T1000 (cell line): ENCODE data around the gene RND1.
"Not testable (repeated sequence)": the region's sequence is repeated elsewhere in the genome, so short reads cannot be mapped to it uniquely, and the experiment has no call there.

ENCODE experiments used
- DNase-seq: peaks from one replicate; lab custom pipeline; 2025; ENCODE audit warnings: mixed read lengths; lab: John Stamatoyannopoulos, UW

RND1 gene

DNA sequence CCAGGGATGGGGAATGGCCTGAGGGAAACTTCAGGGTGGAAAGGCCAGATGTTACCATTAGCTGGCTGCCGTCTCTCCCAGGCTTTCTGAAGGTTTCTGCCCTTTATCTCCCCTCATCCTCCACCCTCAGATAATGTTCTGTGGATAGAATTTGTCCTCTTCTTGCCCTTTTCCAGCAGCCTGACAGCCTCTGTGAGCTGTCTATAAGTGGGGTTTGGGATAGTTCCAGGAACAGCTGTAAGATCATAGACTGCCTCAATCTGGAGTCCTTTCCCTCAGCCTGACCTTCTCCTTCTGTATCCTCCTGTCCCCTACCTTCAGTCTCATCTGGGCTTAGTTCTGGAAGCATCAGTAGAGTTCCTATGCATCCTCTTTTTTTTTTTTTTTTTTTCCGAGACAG lies 2.8 kb upstream of the RND1 start:
- DNase-seq = no peak

DNA sequence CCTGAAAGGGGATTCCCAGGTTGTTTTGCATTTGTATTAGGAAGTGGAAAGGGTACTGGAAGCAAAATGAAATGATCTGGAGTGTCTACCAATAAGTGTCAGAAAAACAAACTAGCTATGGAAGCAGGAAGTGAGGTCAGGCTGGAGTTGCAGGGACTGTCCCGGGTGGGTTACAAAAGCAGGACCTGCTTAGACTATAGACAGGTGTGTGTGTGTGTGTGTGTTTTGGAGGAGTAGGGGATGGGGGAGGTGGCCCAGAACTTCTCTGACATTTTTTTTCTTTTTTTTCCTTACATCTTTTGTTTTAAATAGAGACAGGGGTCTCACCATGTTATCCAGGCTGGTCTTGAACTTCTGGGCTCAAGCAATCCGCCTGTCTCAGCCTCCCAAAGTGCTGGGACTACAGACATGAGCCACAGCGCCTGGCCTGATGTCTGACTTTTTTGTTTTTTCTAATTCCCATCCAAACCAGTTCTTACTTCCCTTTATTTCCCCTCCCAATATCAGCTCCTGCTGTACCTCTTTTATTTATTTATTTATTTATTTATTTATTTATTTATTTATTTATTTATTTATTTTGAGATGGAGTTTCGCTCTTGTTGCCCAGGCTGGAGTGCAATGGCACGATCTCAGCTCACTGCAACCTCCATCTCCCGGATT lies 512 bp upstream of the RND1 start:
- no peak for DNase-seq

DNA sequence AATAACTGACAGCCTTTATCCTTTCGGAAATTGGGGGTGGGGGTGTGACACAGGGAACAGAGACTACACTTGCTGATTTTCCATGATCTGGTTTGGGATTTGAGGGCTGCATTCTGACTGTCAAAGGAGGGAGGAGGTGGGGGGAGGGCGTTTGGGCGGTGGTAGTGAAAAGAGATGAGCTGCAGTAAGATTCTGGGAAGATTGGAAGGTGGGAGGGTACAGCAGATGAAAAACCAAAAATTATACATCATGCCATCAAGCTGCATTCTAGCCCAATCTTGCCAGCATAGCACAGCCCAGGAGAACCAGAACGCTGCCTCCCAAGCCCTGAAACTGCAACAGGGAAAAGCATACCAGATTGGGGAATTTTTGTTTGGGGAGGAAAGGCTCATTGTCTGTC lies 2.4 kb downstream of the RND1 start:
- DNase-seq = no peak

DNA sequence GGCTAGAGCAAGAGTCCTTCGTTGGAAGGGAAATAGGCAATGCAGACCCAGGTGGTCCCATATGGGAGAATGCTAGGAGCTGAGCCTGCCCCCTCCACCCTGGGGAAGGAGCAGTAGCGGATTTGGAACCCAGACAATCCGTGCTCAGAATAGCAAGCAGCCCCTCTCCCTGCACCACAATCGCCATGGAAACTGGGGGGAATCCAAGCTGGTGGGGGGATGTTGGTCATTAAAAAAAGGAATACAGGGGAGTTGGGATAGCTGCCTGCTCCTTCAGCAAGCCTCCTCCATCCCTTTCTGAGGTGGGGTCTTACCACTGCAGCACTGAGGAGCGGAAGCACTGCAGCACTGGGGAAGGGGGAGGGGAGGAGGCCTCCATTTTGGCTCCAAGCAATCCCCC lies 2.9 kb downstream of the RND1 start:
- no peak for DNase-seq

DNA sequence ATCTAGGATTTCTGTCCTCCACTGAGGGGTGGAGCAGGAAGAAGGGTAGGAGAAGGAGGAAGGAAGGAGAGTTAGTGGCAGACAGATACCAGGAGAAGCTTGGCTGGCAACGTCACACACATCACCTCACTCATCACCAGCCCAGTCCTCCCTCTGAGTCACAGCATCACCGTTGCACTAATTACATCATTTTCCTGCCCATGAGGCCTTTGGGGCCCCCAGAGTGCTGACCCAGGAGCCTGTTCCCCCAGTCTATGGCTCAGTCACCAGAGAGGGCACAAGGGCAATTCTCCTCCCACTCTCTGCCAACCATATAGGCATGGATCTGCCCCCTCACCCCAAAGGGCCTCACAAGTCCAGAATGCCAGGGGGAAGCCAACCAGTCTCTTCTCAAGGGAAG lies 4.6 kb downstream of the RND1 start:
- no peak for DNase-seq

DNA sequence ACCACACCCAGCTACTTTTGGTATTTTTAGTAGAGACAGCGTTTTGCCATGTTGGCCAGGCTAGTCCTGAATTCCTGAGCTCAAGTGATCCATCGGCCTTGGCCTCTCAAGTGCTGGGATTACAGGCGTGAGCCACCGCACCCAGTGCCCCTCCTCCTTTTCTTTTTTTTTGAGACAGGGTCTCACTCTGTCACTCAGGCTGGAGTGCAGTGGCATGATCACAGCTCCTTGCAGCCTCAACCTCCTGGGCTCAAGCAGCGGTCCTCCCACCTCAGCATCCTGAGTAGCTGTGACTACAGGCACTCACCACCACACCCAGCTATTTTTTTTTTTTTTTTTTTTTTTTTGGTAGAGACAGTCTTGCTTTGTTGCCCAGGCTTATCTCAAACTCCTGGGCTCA lies 5.4 kb downstream of the RND1 start:
- DNase-seq = not testable (repeated sequence)

DNA sequence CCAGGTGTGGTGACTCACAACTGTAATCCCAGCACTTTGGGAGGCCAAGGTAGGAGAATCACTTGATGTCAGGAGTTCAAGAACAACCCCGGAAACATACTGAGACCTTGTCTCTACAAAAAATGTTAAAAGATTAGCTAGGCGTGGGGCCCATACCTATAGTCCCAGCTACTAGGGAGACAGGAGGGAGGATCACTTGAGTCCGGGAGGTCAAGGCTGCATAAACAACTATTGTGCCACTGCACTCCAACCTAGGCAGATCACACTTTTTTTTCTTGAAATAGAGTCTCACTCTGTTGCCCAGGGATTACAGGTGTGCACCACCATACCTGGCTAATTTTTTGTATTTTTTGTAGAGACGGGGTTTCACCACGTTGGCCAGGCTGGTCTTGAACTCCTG lies 6.1 kb downstream of the RND1 start:
- no peak for DNase-seq

DNA sequence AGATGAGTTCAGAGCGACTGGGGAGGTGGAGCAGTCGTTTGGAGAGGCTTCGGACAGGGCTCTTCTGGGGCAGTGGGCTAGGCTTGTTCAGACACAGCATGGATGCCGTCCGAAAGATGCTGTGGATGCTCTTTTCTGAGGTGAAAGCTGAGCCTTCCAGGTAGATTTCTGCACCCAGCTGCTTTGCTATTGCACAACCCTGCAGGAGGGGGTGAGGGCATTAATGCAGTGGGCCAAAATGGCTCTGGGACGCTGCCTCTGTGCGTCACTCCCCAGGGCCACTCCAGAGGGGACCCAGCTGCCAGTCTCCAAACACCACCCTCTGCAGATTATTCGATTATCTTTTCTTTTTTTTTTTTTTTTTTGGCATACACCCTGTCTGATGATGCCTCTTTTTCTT lies 7.6 kb downstream of the RND1 start:
- no peak for DNase-seq

DNA sequence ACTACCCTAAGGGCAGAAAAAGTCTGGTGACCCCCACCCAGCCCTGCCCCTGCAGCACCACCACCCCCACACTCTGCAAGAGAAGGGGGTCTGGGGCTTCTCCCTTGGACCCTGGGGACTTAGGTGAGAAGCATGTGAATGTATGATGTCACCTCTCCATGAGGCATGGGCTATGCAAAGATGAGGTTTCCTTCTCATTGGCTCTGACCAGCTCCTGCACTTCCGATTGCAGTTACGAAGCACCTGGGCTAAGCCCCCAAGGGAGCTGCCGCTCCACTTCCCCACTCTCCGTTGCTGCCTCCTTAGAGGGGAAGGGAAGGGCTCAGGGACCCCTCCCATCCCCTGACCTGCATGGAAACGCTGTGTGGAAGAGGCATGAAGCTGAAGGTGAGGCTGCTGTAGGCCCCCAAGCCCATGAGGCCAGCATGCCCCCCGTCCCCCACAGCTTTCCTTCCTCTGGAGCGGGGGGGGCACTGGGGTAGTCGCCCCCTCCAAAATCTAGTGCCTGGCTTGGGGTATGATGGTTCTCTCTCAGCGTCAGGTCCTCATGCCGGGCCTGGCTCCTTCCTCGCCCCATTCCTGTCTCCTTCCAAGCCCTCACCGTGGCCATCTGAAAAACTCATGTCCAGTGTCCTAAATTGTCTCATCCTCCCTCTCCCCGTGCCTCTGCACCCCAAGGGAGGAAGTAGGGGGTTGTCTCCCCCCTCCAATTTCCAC lies 8.2 kb downstream of the RND1 start:
- DNase-seq = no peak

DNA sequence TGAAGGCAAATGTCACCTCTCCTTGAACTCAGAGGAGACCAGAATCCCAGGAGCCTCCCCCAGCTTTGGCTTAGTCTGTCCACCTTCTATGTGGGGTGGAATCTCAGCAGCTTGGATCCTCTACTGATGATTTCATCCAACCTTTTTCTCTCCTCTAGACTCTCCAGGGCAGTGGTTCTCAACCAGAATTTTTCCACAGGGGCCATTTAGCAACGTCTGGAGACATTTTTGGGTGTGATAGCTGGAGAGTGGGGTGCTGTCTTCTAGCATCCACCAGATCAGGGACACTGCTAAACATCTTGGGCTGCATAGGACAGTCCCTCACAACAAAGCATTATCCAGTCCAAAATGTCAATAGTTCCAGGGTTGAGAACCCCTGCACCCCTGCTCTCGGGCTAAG lies 9.3 kb downstream of the RND1 start:
- DNase-seq = no peak

DNA sequence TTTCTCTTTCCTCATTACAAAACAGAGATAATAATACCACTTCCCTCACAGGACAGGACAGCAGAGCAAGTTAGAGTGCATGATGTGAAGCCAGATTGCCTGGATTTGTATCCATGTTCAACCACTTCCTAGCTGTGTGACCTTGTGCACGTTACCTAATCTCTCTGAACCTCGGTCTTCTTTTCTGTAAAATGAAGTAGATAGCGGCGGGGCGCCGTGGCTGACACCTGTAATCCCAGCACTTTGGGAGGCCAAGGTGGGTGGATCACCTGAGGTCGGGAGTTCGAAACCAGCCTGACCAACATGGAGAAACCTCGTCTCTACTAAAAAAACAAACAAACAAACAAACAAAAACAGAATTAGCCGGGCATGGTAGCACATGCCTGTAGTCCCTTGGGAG lies 10.7 kb downstream of the RND1 start:
- DNase-seq = not testable (repeated sequence)

DNA sequence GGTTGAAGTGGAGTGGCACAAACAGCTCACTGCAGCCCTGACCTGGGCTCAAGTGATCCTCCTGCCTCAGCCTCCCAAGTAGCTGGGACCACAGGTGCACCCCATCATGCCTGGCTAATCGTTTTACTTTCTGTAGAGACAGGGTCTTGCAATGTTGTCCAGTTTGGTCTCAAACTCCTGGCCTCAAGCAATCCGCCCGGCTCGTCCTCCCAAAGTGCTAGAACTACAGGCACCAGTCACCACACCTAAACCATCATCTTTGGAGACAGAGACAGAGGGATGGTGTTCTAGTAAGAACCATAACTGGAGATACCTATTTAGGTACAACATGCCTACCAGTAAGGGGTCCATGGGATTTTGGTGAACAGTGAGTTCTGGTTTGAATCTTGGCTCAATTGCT lies 11.2 kb downstream of the RND1 start:
- DNase-seq = no peak

DNA sequence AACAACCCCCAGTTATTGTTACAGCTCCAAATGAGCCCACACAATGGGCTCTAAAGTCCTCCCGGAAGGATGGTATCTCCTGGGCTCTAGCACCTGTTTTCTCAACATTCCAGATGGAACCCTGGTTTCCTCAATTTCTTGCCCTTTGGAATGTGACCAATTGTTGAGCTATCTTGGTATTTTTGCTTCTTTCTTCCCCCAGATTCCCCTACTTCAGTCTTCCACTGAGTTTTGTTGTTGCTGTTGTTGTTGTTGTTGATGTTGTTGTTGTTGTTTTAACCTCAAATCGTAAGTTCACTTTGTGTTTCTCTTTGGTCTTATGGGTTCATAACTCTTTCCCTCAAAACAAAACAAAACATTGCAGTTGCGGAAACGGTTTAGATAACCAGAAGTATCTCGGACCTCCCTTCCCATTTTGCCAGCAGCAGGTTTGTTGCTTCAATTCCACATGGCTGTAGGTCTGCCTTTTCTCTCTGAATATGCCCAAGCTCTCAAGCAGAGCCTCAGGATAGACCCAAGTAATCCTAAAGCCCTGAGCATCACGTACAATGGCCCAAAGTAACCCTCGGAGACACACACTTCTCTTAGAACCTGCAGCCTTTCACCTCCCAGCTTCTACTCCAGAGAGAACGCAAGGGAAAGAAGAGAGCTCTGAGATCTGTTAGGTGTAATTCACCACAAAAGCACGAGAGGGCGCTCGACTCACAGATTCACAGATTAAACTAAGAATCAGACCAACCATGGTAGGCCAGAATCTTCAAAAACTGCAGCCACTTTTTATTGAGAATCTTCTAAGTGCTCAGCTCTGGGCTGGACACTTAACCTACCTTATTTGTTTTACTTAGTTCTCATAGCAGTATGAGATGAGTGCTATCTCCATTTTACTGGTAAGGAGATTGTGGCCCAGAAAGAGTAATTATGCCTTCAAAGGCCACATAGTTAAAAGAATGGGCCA lies 12.7 kb downstream of the RND1 start:
- peak; percentile 74 for DNase-seq

DNA sequence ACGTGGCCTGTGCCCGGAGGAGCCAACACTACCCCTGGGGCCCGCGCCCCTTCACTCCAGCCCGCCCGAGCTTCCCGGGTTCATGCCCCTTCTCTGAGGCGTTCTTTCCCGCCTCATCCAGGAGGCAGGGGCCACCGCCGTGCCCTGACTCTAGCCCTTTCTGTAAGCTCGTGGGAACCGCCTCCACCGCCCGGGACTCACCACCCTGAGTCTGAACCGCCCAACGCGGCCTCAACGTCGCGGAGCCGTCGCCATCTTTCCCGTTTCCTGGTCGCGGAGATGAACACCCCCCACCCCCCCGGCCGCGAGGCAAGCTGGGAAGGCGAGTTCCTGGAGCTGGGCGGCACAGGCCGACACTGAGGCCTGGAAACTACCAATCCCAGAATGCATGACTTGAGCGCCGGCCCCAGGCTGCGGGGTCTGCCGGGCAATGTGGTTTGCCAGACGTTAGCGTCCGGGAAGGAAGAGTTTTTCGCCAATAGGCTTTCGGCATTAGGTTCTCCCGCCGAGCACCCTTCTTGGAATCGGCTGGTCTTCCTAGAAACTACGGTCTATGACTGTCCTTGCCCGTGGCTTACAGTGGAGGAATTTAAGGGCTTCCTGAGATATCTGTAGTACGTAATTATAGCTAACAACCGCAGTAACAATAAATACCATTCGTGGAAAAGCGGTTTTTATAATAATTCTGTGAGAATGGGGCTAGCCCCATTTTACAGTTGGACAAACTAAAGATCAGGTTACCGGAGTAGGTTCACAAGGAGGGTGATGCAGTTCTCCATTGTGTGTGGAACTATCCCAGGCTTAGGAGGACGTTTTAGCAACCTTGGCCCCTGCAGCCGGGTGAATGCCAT lies 13.6 kb downstream of the RND1 start, which contains the start of gene DDX23:
Gene DDX23 (minus strand): TSS at position 281 of the 851 bp plus-strand sequence. CDS start 6,381 bp downstream, outside the sequence.
- DNase-seq = peak; percentile 96

DNA sequence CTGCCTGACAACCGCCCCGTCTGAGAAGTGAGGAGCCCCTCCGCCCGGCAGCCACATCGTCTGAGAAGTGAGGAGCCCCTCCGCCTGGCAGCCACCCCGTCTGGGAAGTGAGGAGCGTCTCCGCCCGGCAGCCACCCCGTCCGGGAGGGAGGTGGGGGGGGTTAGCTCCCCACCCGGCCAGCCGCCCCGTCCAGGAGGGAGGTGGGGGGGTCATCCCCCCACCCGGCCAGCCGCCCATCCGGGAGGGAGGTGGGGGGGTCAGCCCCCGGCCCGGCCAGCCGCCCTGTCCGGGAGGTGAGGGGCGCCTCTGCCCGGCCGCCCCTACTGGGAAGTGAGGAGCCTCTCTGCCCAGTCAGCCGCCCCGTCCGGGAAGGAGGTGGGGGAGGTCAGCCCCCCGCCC lies 23.6 kb downstream of the RND1 start:
- DNase-seq = not testable (repeated sequence)

DNA sequence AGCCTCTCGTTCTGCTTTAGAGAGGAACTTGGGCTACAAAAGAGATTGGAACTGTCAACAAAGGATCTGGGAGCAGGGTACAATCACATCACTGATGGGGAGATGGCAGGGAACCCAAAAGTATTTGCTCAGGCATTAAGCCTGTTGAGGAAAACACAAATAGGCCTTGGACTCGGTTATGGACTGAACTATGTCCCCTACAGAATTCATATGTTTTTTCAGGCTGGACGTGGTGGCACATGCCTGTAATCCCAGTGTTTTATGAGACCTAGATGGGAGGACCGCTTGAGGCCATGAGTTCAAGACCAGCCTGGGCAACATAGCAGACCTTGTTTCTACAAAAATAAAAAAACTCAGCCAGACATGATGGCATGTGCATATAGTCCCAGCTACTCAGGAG lies 27.6 kb downstream of the RND1 start:
- no peak for DNase-seq

DNA sequence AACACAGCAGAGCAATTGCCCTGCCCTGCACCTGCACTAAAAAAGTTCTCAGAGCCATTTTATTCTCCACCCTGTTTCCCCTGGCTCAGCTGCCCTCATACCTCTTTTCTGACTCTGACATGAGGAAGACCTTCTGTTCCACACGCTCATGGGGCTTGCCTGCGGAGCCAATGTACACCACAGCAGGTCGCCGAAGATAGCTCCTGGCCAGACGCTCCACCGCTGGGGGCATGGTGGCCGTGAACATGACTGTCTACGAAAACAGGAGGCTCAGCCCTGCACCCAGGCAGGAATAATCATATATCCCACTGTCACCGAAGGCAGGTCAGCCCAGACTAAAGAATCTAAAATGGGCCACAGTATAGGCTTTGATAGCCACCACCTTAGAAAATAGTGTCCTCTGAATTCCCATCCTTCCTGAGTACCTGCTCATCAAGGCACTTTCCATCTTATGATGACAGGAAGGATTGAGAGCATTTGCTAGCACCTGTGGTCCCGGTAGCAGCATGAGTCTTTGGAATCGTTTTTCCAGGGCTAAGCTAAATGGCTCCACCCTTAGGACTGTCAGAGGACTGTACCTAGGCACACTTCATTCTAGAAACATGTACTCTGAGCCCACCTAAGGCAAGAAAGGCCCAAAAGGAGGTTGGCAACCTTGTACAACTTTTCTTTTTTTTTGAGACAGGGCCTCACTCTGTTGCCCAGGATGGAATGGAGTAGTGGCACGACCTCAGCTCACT lies 33.2 kb downstream of the RND1 start:
- no peak for DNase-seq

DNA sequence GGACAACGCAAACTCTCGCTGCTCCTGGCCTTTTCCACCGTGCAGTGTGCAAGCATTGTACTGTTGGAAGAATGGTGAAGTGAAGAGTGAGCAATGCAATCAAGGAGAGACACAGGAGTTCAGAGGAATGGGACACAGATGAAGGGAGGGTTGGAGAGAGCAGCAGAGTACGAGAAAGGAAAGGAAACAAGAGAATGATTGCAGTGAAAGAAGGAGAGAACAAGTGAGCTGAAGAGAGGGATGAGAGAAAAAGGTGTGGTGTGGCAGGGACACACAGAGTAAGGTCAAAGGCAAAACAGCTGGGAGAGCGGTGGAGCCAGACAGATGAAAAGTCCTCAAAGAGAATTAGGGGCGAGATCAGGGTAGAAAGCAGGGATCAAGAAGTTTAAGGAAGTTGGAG lies 34.4 kb downstream of the RND1 start:
- no peak for DNase-seq

DNA sequence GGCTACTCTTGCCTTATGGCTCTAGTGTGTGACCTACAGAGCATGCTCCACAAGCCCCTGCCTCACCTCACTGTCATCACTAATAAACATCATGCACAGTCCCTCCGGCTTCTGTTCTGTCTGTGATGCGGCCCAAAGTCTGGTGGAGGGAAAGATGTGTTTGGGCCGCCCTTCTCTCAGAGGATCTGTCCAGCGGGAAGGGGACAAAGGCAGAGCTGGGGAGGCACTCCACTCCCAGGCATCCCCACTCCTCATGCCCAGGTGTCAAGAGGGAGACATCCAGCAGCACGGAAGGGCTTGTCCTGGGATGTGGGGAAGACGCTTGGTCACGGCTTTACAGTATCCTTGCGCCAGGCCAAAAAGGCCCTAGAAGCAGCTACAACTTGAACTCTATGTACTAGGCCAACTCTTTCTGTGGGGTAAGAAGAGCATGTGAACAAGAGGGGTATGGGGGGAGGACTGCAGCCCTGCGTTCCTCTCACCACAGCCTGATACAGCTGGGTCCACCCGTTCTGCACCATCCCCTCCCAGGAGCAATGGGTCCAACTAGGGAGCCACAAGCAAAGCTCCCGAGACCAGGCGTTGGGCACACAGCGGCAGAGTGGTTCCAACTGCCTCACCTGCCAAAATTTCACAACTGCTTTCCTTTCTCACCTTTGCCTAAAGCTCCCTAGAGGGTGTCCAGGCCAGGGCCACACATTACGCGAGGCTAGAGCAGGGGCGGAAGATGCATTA lies 36.7 kb downstream of the RND1 start:
- no peak for DNase-seq

DNA sequence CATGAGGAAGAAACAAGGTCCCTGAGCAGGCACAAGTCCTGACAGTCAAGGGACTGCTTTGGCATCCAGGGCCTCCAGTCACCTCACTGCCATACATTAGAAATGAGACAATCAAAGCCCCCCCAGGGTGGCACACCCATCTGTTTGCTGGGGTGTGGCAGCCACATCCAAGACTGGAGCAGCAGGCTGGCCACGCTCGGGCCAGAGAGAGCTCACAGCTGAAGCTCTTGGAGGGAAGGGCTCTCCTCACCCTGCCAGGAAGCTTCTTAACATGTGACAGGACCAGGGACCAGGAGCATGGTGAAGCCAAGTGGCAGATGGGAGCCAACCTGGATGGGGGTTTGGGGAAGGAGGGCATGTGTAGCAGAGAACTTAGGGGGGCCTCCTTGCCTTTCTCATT lies 37.4 kb downstream of the RND1 start:
- DNase-seq = no peak
